Stimulated activated CD8-positive, alpha-beta memory T cell treated with anti-CD3 and anti-CD28 coated beads, Interleukin-12 subunit alpha, Interleukin-12 subunit beta, amount 100 ng/mL, for 24 hours (primary cell): ENCODE measurements around the gene BRS3.

ENCODE experiments used
- DNase-seq: peaks from one replicate; pipeline ENCODE4 v3.0.0-alpha.2; 2020; ENCODE audit errors: extremely low read depth

The BRS3 gene

DNA sequence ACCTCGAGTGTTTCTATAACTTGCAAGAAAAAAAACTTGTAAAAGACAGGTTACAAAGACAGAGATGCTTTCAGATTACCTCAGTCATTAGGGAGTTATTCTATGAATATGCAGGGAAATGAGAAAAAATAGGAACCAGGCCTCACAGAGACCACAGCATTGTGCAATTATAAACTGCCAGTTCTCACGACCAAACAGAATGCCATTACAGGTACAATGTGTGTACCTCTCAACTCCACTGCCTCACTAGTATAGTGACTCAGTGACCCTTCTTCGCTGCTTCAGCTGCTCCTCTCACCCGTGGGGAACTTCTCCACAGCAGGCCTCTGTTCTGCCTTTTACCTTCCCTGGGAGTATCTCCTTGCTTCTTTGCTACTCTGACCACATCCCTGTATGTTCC lies 7.3 kb downstream of the BRS3 start:
- DNase-seq, result no peak

DNA sequence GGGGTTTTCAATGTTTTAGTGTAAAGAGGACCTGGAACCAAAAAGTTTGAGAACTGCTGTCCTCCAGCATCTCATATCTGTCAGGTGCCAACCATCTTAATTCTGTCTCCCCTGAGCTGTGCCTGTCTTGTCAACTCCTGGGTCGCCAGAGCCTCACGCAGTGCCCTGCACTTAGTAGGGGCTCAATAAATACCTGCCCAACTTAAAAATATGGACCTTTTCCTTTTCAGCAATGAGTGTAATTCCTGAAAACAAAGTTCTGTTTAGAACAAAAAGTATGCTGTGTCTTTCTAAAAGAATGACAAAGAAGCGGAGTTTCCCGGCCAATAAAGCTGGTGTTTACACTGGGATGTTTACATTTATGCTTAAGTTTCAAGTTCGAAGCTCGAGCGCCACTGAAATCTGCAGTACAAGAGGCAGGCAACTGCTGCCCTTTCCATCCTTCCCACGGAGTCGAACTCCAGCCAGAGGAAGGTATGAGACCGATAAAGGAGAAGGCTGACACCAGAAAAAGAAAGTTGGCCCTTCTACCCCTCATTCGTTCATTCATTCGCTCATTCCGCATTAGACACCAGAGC lies 8.5 kb downstream of the BRS3 start:
- DNase-seq, result no peak

GRCh38 chrX:136496764-136497555 lies 9.2 kb downstream of the BRS3 start:
- peak; percentile 63 for DNase-seq

GRCh38 chrX:136497556-136498052 lies 9.9 kb downstream of the BRS3 start, which contains the start of gene HTATSF1:
TSS of gene HTATSF1 (plus strand) at chrX:136497592. CDS start at chrX:136497685, 93 bp downstream.
- DNase-seq, result no peak

- DNase-seq, result no peak
Measured at GRCh38 chrX:136519069-136519468, 31.3 kb downstream of the BRS3 start.

GRCh38 chrX:136523770-136524169 lies 36.0 kb downstream of the BRS3 start:
- DNase-seq, result no peak

DNA sequence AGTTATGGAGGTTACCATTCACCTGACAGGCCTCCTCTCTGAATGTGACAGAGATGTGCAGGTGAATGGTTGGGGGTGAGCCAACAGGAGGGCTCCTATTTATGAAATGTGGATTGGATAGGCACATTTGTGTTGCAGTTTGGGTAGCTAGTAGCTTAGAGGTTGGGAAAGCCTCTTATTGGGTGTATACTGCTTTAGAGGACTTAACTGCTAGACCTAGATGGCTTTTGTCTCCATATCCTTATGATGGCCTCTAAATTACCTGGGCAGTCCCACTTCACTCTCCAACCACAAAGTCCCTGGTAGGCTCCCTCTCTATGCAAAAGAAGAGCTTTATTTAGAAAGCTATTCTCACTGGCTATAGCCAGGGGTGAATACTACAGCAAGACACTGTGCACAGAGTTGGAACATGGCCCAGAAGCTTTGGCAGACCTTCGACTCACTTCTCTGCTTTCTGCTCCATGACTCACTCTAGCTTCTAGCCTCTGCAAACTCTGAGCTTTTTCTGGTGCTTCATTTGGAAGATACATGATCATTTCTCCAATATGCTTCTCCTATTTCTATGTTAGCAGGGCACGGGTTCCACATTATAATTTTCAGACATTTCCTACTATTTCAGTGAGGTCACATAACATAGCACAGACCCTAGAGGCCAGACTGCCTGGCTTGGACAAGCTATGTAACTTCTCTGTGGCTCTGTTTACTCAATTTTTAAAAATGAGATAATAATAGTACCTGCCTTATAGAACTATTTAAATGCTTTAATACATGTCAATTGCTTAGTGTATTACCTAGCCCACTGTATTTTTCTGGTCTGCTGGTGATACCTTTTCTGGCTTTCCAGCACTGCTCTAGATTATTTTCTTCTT lies 38.2 kb downstream of the BRS3 start:
- no peak for DNase-seq

- no peak for DNase-seq
Measured at GRCh38 chrX:136528645-136529315, 41.0 kb downstream of the BRS3 start.

DNA sequence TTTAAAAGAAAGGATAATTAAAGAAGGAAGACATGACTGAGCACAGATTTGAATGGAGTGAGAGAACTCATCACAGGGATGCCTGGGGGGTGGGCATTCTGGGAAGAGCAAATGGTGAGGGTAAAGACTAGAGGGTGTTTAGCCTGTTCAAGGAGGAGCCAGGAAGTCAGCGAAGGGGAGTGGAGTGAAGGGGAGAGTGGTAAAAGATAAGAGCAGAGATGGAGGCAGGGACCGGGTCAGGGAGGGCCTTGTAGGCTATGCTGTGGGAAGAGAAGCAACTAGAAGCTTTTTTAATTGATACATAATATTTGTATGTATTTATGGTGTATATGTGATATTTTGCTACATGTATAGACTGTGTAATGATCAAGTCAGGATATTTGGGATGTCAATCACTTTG lies 42.0 kb downstream of the BRS3 start:
- no peak for DNase-seq

- DNase-seq, result no peak
Measured at GRCh38 chrX:136531951-136532350, 44.2 kb downstream of the BRS3 start, which contains the start of gene VGLL1. TSS of gene VGLL1 (plus strand) at chrX:136532215. CDS start at chrX:136536021, 3,806 bp downstream.

DNA sequence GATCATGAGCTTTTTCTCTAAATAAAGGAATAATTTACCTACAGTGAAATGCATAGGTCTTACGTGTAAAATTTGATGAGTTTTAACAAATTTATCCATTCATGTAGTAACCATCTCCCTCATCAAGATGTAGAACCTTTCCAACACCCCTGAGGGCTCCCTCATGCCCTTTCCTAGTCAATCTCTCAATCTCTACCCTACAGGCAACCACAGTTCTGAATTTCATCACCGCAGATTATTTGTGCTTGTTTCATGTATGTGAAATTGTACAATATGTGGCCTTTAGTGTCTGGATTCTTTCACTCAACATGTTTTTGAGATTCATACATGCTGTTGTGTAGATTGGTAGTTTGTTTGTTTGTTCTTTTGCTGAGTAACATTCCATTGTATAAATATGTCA lies 46.4 kb downstream of the BRS3 start:
- no peak for DNase-seq

- DNase-seq, result no peak
Measured at GRCh38 chrX:136538811-136539210, 51.1 kb downstream of the BRS3 start.

DNA sequence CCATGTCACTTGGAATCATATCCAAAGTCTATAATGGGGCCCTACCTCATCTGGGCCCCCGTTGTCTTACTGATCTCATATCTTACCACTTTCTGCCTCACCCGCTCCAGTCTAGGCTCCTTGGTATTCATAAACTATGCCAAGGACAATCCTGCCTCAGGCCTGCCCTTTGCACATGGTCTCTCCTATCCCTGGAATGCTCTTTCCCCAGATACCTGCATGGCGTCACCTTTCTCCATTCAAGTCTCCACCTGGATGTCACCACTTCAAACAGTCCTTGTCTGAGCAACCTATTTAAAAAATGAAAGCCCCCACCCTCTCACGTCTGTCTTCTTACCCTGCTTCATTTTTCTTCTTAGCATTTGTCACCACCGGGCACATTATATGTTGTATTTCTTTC lies 52.5 kb downstream of the BRS3 start:
- DNase-seq, result no peak

DNA sequence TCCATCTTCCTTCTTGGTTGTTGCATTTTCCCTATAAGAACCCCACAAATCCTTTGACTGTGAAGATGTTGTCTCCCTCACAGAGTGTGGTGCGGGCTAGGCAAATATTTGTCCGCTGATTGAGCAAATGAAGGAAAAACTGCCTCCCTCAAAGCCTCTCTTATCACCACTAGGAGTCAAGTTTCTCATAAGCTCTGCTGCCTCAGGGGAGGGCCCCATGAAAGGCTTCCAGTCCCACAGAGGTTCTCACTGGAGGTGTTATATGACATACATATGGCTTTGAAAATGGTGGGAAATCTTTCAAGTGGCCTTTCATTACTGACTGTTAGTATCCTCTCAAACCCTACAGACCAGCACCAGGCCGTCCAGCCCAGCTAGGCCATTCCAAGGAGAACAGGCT lies 53.5 kb downstream of the BRS3 start:
- no peak for DNase-seq

DNA sequence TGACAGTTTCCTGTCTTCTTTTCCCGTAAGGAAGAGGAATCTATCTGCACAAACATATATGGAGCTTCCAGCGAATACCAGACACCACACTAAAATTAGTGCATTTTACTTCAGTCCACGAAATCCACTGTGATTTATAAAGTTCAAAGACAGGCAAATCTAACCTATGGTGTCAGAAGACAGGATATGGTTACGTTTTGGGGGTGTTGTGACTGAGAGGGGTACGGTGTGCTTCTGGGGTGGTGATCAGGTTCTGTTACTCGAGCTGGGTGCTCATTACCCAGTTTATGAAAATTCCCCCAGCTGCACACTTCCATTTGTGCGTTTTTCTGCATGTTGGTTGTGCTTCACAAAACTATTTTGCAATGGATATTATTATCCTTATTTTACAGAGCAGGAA lies 54.5 kb downstream of the BRS3 start:
- no peak for DNase-seq
